MM.1S (cell line): Measurements from ENCODE around the gene BCL2.
"Not testable (repeated sequence)": the region's sequence is repeated elsewhere in the genome, so short reads cannot be mapped to it uniquely, and the experiment has no call there.

Source experiments
- DNase-seq: peaks from one replicate; pipeline ENCODE4 v3.0.0-alpha.2; 2015
- H2AFZ ChIP-seq: fragments of 300-600 bp; sonication (generic); 2 replicates; pipeline ENCODE4 v1.6.0; 2016; ENCODE audit warnings: antibody characterized with exemption, low read length
- H3F3A ChIP-seq: fragments of 300-600 bp; sonication (generic); 2 replicates; pipeline ENCODE4 v1.6.1; 2016; ENCODE audit warnings: mild to moderate bottlenecking, antibody characterized with exemption, low read length, moderate library complexity, mixed read lengths; ENCODE audit not compliant: insufficient read depth
- H3K27ac ChIP-seq: fragments of 300-600 bp; sonication (generic); 2 replicates; pipeline ENCODE4 v1.5.1; 2016; ENCODE audit warnings: mild to moderate bottlenecking, low read length
- H3K27me3 ChIP-seq: fragments of 300-600 bp; sonication (generic); replicated peaks from 2 replicates; pipeline ENCODE4 v1.6.0; 2016; ENCODE audit warnings: low read length; ENCODE audit not compliant: insufficient read depth
- H3K36me3 ChIP-seq: fragments of 300-600 bp; sonication (generic); replicated peaks from 2 replicates; pipeline ENCODE4 v1.6.1; 2016; ENCODE audit warnings: mild to moderate bottlenecking, low read length, mixed read lengths; ENCODE audit not compliant: insufficient read depth
- H3K4me1 ChIP-seq: fragments of 300-600 bp; sonication (generic); 2 replicates; pipeline ENCODE4 v1.6.1; 2016; ENCODE audit warnings: low read length, mixed read lengths
- H3K4me2 ChIP-seq: fragments of 300-600 bp; sonication (generic); 2 replicates; pipeline ENCODE4 v1.6.0; 2016; ENCODE audit warnings: low read depth, low read length
- H3K4me3 ChIP-seq: fragments of 300-600 bp; sonication (generic); 2 replicates; pipeline ENCODE4 v1.5.1; 2016; ENCODE audit warnings: low read length, mixed read lengths
- H3K79me2 ChIP-seq: fragments of 300-600 bp; sonication (generic); 2 replicates; pipeline ENCODE4 v1.6.1; 2016; ENCODE audit warnings: mixed run types, low read length, mixed read lengths
- H3K9ac ChIP-seq: fragments of 300-600 bp; sonication (generic); 2 replicates; pipeline ENCODE4 v1.6.1; 2016; ENCODE audit warnings: low read length, mixed read lengths
- H3K9me2 ChIP-seq: fragments of 300-600 bp; sonication (generic); replicated peaks from 2 replicates; pipeline ENCODE4 v1.6.1; 2016; ENCODE audit warnings: mild to moderate bottlenecking, low read length, mixed read lengths; ENCODE audit not compliant: insufficient read depth
- H3K9me3 ChIP-seq: fragments of 300-600 bp; sonication (generic); replicated peaks from 2 replicates; pipeline ENCODE4 v1.6.1; 2016; ENCODE audit warnings: mild to moderate bottlenecking, low read length, mixed read lengths; ENCODE audit not compliant: insufficient read depth
- H4K20me1 ChIP-seq: fragments of 300-600 bp; sonication (generic); 2 replicates; pipeline ENCODE4 v1.6.1; 2016; ENCODE audit warnings: mild to moderate bottlenecking, low read length, moderate library complexity, mixed read lengths; ENCODE audit not compliant: insufficient read depth
- CTCF ChIP-seq: fragments of 300-600 bp; sonication (generic); IDR thresholded peaks from 2 replicates; pipeline ENCODE4 v1.5.1; 2016; ENCODE audit warnings: antibody characterized with exemption, low read length, mixed read lengths
- EZH2 ChIP-seq: fragments of 300-600 bp; sonication (generic); optimal IDR thresholded peaks from 2 replicates; pipeline ENCODE3; 2017; ENCODE audit warnings: low read depth, mild to moderate bottlenecking, antibody characterized with exemption, low read length, mixed read lengths
- EZH2phosphoT487 ChIP-seq: fragments of 300-600 bp; sonication (generic); IDR thresholded peaks from 2 replicates; pipeline ENCODE4 v1.6.1; 2018; ENCODE audit warnings: antibody characterized with exemption, low read length

BCL2 gene

DNA sequence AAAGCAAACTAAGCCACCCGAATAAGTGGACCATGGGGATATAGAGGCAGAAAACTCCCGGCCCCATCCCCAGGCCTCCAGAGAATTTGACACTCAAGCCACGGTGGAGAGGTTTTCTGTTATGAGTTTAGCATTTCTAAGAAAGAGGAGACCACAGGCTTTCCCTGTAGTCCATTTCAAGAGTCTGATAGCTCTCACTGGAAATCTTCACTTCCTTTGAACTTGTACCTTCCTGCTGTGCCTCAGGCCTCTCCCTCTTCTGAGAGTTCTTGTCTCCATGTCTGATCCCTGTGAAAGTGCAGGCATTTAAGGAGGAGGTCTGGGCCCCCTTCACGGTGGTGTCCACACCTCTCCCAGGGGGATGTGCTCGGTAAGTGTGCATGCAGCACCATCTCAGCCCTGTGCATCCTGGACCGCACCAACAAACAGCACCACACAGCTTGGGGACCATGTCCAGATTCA, 113.7 kb downstream of the BCL2 start:
- no peak overlapping the region for H3K4me3 ChIP-seq
- no peak for DNase-seq
- no peak overlapping the region for H2AFZ ChIP-seq
- TF ChIP-seq CTCF (no peak), EZH2phosphoT487 (no peak), EZH2 (no peak)
- H3K27ac ChIP-seq, result no peak overlapping the region
- H3K4me1 ChIP-seq, result peaks cover 9% of the 10 kb centered on the region; the same call in 1 of the 2 replicates
- no peaks in the 10 kb centered on the region for H3F3A ChIP-seq
- no peaks in the 10 kb centered on the region for H3K9me3 ChIP-seq
- H4K20me1 ChIP-seq, result no peaks in the 10 kb centered on the region
- no peak overlapping the region for H3K4me2 ChIP-seq
- H3K79me2 ChIP-seq, result peaks cover 84% of the 10 kb centered on the region
- H3K27me3 ChIP-seq, result no peaks in the 10 kb centered on the region
- no peaks in the 10 kb centered on the region for H3K9me2 ChIP-seq
- H3K9ac ChIP-seq, result no peak overlapping the region
- no peaks in the 10 kb centered on the region for H3K36me3 ChIP-seq

DNA sequence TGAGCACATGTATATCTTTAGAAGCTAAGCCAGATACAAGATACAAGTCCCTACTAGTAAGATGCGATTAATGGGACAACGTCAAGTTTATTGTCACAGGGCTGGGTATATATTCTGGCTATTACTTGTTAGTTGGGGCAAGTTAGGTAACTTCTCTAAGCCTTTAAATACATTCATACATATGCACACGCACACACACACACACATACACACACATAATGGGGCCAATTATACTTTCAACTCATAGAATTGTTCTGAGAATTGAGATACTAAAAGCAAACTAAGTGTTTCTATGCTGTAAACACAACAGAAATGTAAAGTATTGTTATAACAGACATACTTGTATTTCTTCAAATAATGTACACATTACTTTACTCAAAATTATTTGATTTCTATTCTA, 116.1 kb downstream of the BCL2 start:
- H3K36me3 ChIP-seq, result no peaks in the 10 kb centered on the region
- H3F3A ChIP-seq, result no peaks in the 10 kb centered on the region
- H3K4me2 ChIP-seq, result no peak overlapping the region
- H3K4me1 ChIP-seq, result peaks cover 1% of the 10 kb centered on the region; the same call in 1 of the 2 replicates
- no peak overlapping the region for H3K9ac ChIP-seq
- no peak overlapping the region for H3K27ac ChIP-seq
- no peak for TF ChIP-seq EZH2
- TF ChIP-seq CTCF, result no peak
- no peak for TF ChIP-seq EZH2phosphoT487
- no peak for DNase-seq
- no peaks in the 10 kb centered on the region for H3K9me2 ChIP-seq
- no peaks in the 10 kb centered on the region for H3K9me3 ChIP-seq
- H2AFZ ChIP-seq, result no peak overlapping the region
- H4K20me1 ChIP-seq, result no peaks in the 10 kb centered on the region
- H3K4me3 ChIP-seq, result no peak overlapping the region
- peaks cover 87% of the 10 kb centered on the region for H3K79me2 ChIP-seq
- H3K27me3 ChIP-seq, result no peaks in the 10 kb centered on the region

GRCh38 chr18:63202828-63203227, 116.7 kb downstream of the BCL2 start:
- H3K4me2 ChIP-seq, result no peak overlapping the region
- no peaks in the 10 kb centered on the region for H3K9me2 ChIP-seq
- TF ChIP-seq EZH2 (no peak), CTCF (no peak), EZH2phosphoT487 (no peak)
- H3K36me3 ChIP-seq, result no peaks in the 10 kb centered on the region
- no peak for DNase-seq
- H3K4me1 ChIP-seq, result no peaks in the 10 kb centered on the region
- no peak overlapping the region for H3K9ac ChIP-seq
- no peaks in the 10 kb centered on the region for H4K20me1 ChIP-seq
- H3K9me3 ChIP-seq, result no peaks in the 10 kb centered on the region
- H2AFZ ChIP-seq, result no peak overlapping the region
- no peaks in the 10 kb centered on the region for H3K27me3 ChIP-seq
- H3K4me3 ChIP-seq, result no peak overlapping the region
- H3F3A ChIP-seq, result no peaks in the 10 kb centered on the region
- H3K79me2 ChIP-seq, result peaks cover 91% of the 10 kb centered on the region
- H3K27ac ChIP-seq, result no peak overlapping the region

DNA sequence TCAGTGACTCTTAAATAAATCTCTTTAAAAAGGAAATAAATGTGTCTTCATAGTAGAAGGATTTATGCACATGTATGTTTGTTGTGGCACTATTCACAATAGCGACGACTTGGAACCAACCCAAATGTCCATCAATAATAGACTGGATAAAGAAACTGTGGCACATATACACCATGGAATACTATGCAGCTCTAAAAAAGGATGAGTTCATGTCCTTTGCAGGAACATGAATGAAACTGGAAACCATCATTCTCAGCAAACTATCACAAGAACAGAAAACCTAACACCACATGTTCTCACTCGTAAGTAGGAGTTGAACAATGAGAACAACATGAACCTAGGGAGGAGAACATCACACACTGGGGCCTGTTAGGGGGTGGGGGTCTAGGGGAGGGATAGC, 118.1 kb downstream of the BCL2 start:
- not testable (repeated sequence) for H4K20me1 ChIP-seq, H3F3A ChIP-seq, H3K9me2 ChIP-seq, H3K9me3 ChIP-seq, DNase-seq, H3K4me1 ChIP-seq, H3K27ac ChIP-seq, H3K36me3 ChIP-seq, H2AFZ ChIP-seq, H3K27me3 ChIP-seq, H3K4me3 ChIP-seq, H3K4me2 ChIP-seq, H3K9ac ChIP-seq
- peaks cover 85% of the 10 kb centered on the region for H3K79me2 ChIP-seq
